Heart left ventricle (tissue), 13 donors: Measurements from ENCODE around the gene DDX39B.

Experiments
- POLR2A ChIP-seq, 2 donors: fragments of 450-650 bp; IDR thresholded peaks; one replicate each; pipeline ENCODE4 v1.6.1; 2017; ENCODE audit warnings: antibody characterized with exemption in 2 of 2, mild to moderate bottlenecking in 2 of 2, moderate library complexity in 2 of 2
- TF ChIP-seq, protein P1 (sequence below), 12 donors: fragments of 200-600 bp; sonication (generic) in 4 of 12; IDR thresholded peaks; one replicate each; pipeline versions ENCODE4 v1.5.0 to v1.8.0; 2018 to 2022; ENCODE audit warnings: antibody characterized with exemption in 12 of 12, mild to moderate bottlenecking in 5 of 12
- donor health status: ischemic (EF 13 %, LVEDD 7.1; RV severe dilation, severe dysfunction).
- donor health status: DM: no; HTN: yes; CAD: no.
- donor health status: DM: no; HTN: no; CAD: no.
- donor health status: ischemic (EF 25% LVEDD 6.9; RV normal size, moderate dysfunction).
- donor health status: ischemic (EF 25% LVEDD 5.7; RV mildly dilated, moderate dysfunction).
- donor health status: ischemic (EF 35%, LVEDD 5.7; RV mildly dilated, moderate dysfunction).
- donor health status: nonischemic (EF 11% LVEDD 7.7; RV severe dilation, severe dysfunction).
- donor health status: DM: yes; HTN: yes; CAD: no.
- donor health status: PGD.
- donor health status: ischemic (EF 29% LVEDD 5.4; RV normal size, mild dysfunction).
- donor health status: nonischemic (EF 23%, LVEDD 6.1; RV moderate dilation, normal function).

DNA sequence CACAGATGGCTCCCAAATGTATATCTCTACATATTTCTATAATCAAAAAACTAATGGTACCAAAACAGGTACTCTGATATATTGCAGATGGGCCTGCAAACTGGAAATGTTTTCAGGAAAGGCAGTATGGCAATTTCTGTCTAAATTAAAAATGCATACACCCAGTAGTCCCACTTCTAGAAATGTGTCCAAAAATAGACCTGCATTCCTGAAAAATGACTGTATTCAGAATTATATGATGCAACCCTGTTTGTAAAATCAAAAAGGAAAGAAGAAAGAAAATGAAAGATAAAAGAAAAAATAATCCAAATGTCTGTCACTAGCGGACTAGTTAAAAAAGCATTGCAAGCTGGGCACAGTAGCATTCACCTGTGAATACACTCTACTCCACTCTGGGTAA lies 56.7 kb downstream of the DDX39B start:
- TF ChIP-seq, protein P1, sequence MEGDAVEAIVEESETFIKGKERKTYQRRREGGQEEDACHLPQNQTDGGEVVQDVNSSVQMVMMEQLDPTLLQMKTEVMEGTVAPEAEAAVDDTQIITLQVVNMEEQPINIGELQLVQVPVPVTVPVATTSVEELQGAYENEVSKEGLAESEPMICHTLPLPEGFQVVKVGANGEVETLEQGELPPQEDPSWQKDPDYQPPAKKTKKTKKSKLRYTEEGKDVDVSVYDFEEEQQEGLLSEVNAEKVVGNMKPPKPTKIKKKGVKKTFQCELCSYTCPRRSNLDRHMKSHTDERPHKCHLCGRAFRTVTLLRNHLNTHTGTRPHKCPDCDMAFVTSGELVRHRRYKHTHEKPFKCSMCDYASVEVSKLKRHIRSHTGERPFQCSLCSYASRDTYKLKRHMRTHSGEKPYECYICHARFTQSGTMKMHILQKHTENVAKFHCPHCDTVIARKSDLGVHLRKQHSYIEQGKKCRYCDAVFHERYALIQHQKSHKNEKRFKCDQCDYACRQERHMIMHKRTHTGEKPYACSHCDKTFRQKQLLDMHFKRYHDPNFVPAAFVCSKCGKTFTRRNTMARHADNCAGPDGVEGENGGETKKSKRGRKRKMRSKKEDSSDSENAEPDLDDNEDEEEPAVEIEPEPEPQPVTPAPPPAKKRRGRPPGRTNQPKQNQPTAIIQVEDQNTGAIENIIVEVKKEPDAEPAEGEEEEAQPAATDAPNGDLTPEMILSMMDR (IDR thresholded peaks at IDR 0.05): no peak
- no peak for TF ChIP-seq POLR2A (IDR thresholded peaks at IDR 0.05)
